Keratinocyte (primary cell): ENCODE data around the gene SFT2D1.

Source experiments
- CTCF ChIP-seq, 3 experiments: IDR thresholded peaks in 1 of 3; conservative IDR thresholded peaks in 1 of 3; optimal IDR thresholded peaks in 1 of 3; 2 replicates in 2 of 3; 3 replicates in 1 of 3; pipeline versions ENCODE3 to v1.5.1; 2011; ENCODE audit warnings: low read length in 3 of 3, mild to moderate bottlenecking in 3 of 3, moderate library complexity in 2 of 3, control low read depth in 1 of 3, inconsistent platforms in 1 of 3; ENCODE audit not compliant: insufficient read depth in 2 of 3; ENCODE audit errors: extremely low read depth in 1 of 3
- EZH2 ChIP-seq: IDR thresholded peaks from one replicate; pipeline ENCODE4 v1.6.1; 2012; ENCODE audit warnings: inconsistent platforms, mild to moderate bottlenecking, low read length, moderate library complexity

GRCh38 chr6:166343150-166343487 lies 774 bp upstream of the SFT2D1 start:
- TF ChIP-seq EZH2 = no peak
- no peak for TF ChIP-seq CTCF (optimal IDR thresholded peaks at IDR 0.05 in 1 of 3, IDR thresholded peaks at IDR 0.05 in 1 of 3, conservative IDR thresholded peaks at IDR 0.05 in 1 of 3; ENCODE audit: extremely low read depth in 1 of 3, insufficient read depth in 2 of 3, low read length in 3 of 3)
